GM18505 (cell line): ENCODE results near the gene CHD2.

Experiments used
- ATAC-seq: cut with Tn5 transposase; IDR thresholded peaks from one replicate; pipeline ENCODE4 v1.9.1; 2021; ENCODE audit not compliant: unreplicated experiment
- POLR2A ChIP-seq: IDR thresholded peaks from 4 replicates; pipeline ENCODE4 v1.6.1; 2011; ENCODE audit warnings: borderline replicate concordance; ENCODE audit not compliant: insufficient read depth, insufficient read length; ENCODE audit errors: extremely low read depth

CHD2 gene

GRCh38 chr15:93043621-93044300, 143.6 kb downstream of the CHD2 start:
- TF ChIP-seq POLR2A = no peak
- ATAC-seq = no peak

GRCh38 chr15:93044301-93045190, 144.4 kb downstream of the CHD2 start:
- TF ChIP-seq POLR2A = no peak
- ATAC-seq = no peak

- no peak for TF ChIP-seq POLR2A
- no peak for ATAC-seq
Observed at GRCh38 chr15:93045191-93045785, 145.2 kb downstream of the CHD2 start.

GRCh38 chr15:93046120-93046519, 146.0 kb downstream of the CHD2 start:
- no peak for ATAC-seq
- no peak for TF ChIP-seq POLR2A

GRCh38 chr15:93046721-93047120, 146.6 kb downstream of the CHD2 start:
- ATAC-seq = no peak
- no peak for TF ChIP-seq POLR2A

- ATAC-seq = no peak
- no peak for TF ChIP-seq POLR2A
Observed at GRCh38 chr15:93047621-93048425, 147.7 kb downstream of the CHD2 start.

GRCh38 chr15:93048426-93048721, 148.2 kb downstream of the CHD2 start:
- TF ChIP-seq POLR2A = no peak
- no peak for ATAC-seq

- no peak for ATAC-seq
- no peak for TF ChIP-seq POLR2A
Observed at GRCh38 chr15:93048759-93049161, 148.6 kb downstream of the CHD2 start.

- no peak for TF ChIP-seq POLR2A
- ATAC-seq = no peak
Observed at GRCh38 chr15:93049233-93049632, 149.1 kb downstream of the CHD2 start.

GRCh38 chr15:93049914-93050578, 149.9 kb downstream of the CHD2 start:
- ATAC-seq = no peak
- TF ChIP-seq POLR2A = no peak

- ATAC-seq = no peak
- TF ChIP-seq POLR2A = no peak
Observed at GRCh38 chr15:93050648-93051047, 150.5 kb downstream of the CHD2 start.

GRCh38 chr15:93051236-93052089, 151.3 kb downstream of the CHD2 start:
- ATAC-seq = no peak
- no peak for TF ChIP-seq POLR2A
